ENCODE measurements around the gene PRDM16. TPM values are rescaled to one million over a fixed set of nuclear protein-coding genes. Genes with fewer than 3 reads are reported as not detected.

PRDM16 gene
- total and polyA plus RNA-seq, 2 of the 4 experiments (the other 2 are of a cell fraction): 0.02 TPM; not detected in 1

DNA sequence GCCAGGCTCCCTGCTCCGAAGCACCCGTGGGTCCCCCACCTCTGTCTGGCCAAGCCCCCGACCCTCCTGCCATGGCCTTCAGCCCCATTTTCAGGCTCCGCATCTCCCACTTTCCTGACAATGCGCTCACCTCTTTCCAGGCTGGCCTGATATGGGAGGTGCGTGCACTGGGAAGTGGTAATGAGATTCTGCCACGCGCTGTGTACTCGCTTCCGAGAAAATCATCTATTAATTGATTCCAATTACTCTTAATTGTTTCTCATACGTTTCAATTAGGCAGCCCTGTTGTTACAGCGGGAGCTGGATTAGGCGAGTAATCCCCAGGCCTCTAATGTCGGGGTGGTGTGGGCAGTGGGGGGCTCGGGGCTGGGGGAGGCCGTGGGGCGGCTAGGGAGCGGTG lies 263.0 kb downstream of the PRDM16 start:
- dilution Hi-C loops (cut with HindIII; ENCODE audit: low sequenced_read_pairs, unreplicated experiment): no loop called here
- H3K79me1 ChIP-seq (ENCODE audit: low read depth in 1 of 2, low read length in 2 of 2): no peaks in the 10 kb centered on the region
- no peak overlapping the region for H4K91ac ChIP-seq (ENCODE audit: insufficient read depth, low read depth, low read length)
- no peaks in the 10 kb centered on the region for H3K36me3 ChIP-seq (ENCODE audit: control insufficient read depth, insufficient read depth, low read length)
- no peaks in the 10 kb centered on the region for H3K4me1 ChIP-seq (ENCODE audit: control insufficient read depth, insufficient read depth, low read length)
- H4K5ac ChIP-seq (ENCODE audit: low read depth, low read length): no peak overlapping the region
- H2AFZ ChIP-seq (replicated peaks; ENCODE audit: low read length, poor library complexity): no peak overlapping the region
- H3K9me3 ChIP-seq (ENCODE audit: control insufficient read depth, insufficient read depth, low read length): peaks cover 5% of the 10 kb centered on the region; the same call in 1 of the 2 replicates
- no TSS peak for BruUV-seq (replicated peaks)
- no peak overlapping the region for H3K4me3 ChIP-seq (ENCODE audit: insufficient read depth, low read depth, low read length)
- H2BK5ac ChIP-seq (ENCODE audit: low read depth, low read length, poor library complexity, severe bottlenecking): no peak overlapping the region
- CTCF ChIA-PET: no interaction called here
- H2BK120ac ChIP-seq (ENCODE audit: low read depth, low read length): no peak overlapping the region
- no peak overlapping the region for H3K18ac ChIP-seq (ENCODE audit: low read depth, low read length)
- in situ Hi-C loops (cut with MboI; ENCODE audit: low sequenced_read_pairs): no loop called here
- intact Hi-C loops (cut with micrococcal nuclease): no loop called here
- H3K14ac ChIP-seq (replicated peaks; ENCODE audit: low read depth, low read length): no peak overlapping the region
- H3K9me1 ChIP-seq (ENCODE audit: insufficient read depth, low read length): no peaks in the 10 kb centered on the region
- WGBS, 2 experiments (ENCODE audit: extremely low coverage in 2 of 2, insufficient read length in 1 of 2): 56% methylated on average over 2 of the region's 18 CpGs; no CpG with 5 or more reads in 1 of the 2 experiments
- H3K27ac ChIP-seq (ENCODE audit: insufficient read depth, low read length): no peak overlapping the region
- no peak overlapping the region for H2BK20ac ChIP-seq (ENCODE audit: low read depth, low read length)
- H3K23ac ChIP-seq (ENCODE audit: low read depth, low read length): no peak overlapping the region
- H3K9ac ChIP-seq (ENCODE audit: low read depth, low read length): no peak overlapping the region
- H4K20me1 ChIP-seq (ENCODE audit: insufficient read depth, low read length): no peaks in the 10 kb centered on the region
- ATAC-seq (ENCODE audit: low read depth) (no peak), DNase-seq (no peak)
- no peak overlapping the region for H2AK9ac ChIP-seq (replicated peaks; ENCODE audit: low read depth, low read length, poor library complexity)
- no peaks in the 10 kb centered on the region; the same call in 1 of the 2 replicates for H3K27me3 ChIP-seq (ENCODE audit: control insufficient read depth, insufficient read depth, low read length)
- no peak overlapping the region for H2BK15ac ChIP-seq (ENCODE audit: low read depth, low read length)
- H3K4me2 ChIP-seq (ENCODE audit: low read depth, low read length): no peak overlapping the region
- H4K8ac ChIP-seq (ENCODE audit: low read depth in 2 of 2, low read length in 2 of 2): no peak overlapping the region
- TF ChIP-seq RAD21 (IDR thresholded peaks at IDR 0.05; ENCODE audit: low read length) (no peak), MAZ (IDR thresholded peaks at IDR 0.05; ENCODE audit: borderline replicate concordance, low read depth, low read length) (no peak), RCOR1 (IDR thresholded peaks at IDR 0.05; ENCODE audit: insufficient replicate concordance, low read length) (no peak), BHLHE40 (IDR thresholded peaks at IDR 0.05; ENCODE audit: low read depth, low read length) (no peak), ELK1 (IDR thresholded peaks at IDR 0.05; ENCODE audit: borderline replicate concordance, low read depth, low read length) (no peak), CEBPB (IDR thresholded peaks at IDR 0.05; ENCODE audit: low read depth, low read length) (no peak), NFE2L2 (IDR thresholded peaks at IDR 0.05; ENCODE audit: low read depth, low read length) (no peak), MAFK (IDR thresholded peaks at IDR 0.05; ENCODE audit: low read depth, low read length) (no peak), USF2 (IDR thresholded peaks at IDR 0.05; ENCODE audit: low read depth, low read length) (no peak), FOS (IDR thresholded peaks at IDR 0.05; ENCODE audit: low read depth, low read length) (no peak), SMC3 (IDR thresholded peaks at IDR 0.05; ENCODE audit: low read depth, low read length) (no peak), RFX5 (IDR thresholded peaks at IDR 0.05; ENCODE audit: low read depth, low read length) (no peak), POLR2A (IDR thresholded peaks at IDR 0.05; ENCODE audit: low read depth, low read length) (no peak), MXI1 (IDR thresholded peaks at IDR 0.05; ENCODE audit: borderline replicate concordance, low read depth, low read length) (no peak), CHD1 (IDR thresholded peaks at IDR 0.05; ENCODE audit: low read depth, low read length) (no peak)
- TF ChIP-seq, protein P1, sequence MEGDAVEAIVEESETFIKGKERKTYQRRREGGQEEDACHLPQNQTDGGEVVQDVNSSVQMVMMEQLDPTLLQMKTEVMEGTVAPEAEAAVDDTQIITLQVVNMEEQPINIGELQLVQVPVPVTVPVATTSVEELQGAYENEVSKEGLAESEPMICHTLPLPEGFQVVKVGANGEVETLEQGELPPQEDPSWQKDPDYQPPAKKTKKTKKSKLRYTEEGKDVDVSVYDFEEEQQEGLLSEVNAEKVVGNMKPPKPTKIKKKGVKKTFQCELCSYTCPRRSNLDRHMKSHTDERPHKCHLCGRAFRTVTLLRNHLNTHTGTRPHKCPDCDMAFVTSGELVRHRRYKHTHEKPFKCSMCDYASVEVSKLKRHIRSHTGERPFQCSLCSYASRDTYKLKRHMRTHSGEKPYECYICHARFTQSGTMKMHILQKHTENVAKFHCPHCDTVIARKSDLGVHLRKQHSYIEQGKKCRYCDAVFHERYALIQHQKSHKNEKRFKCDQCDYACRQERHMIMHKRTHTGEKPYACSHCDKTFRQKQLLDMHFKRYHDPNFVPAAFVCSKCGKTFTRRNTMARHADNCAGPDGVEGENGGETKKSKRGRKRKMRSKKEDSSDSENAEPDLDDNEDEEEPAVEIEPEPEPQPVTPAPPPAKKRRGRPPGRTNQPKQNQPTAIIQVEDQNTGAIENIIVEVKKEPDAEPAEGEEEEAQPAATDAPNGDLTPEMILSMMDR (conservative IDR thresholded peaks at IDR 0.05; ENCODE audit: low read depth, low read length): no peak
- no peak overlapping the region for H3K4ac ChIP-seq (ENCODE audit: low read depth, low read length)
- POLR2A ChIA-PET (ENCODE audit: unreplicated experiment): no interaction called here
- no peak overlapping the region for H3K56ac ChIP-seq (ENCODE audit: extremely low read depth, insufficient read depth, low read length)
- H2AK5ac ChIP-seq (ENCODE audit: low read depth, low read length): no peak overlapping the region
